Activated CD4-positive, CD25-positive, alpha-beta regulatory T cell treated with anti-CD3 and anti-CD28 coated beads, Interleukin-2, amount 50 U/mL, for 72 hours (primary cell): ENCODE measurements around the gene PLXNA3.

Source experiments
- DNase-seq: peaks from one replicate; pipeline ENCODE4 v3.0.0; 2021

PLXNA3 gene

GRCh38 chrX:154460326-154460725 lies 2.2 kb downstream of the PLXNA3 start:
- DNase-seq, result no peak

- DNase-seq, result no peak
Observed at GRCh38 chrX:154462396-154462795, 4.3 kb downstream of the PLXNA3 start.

DNA sequence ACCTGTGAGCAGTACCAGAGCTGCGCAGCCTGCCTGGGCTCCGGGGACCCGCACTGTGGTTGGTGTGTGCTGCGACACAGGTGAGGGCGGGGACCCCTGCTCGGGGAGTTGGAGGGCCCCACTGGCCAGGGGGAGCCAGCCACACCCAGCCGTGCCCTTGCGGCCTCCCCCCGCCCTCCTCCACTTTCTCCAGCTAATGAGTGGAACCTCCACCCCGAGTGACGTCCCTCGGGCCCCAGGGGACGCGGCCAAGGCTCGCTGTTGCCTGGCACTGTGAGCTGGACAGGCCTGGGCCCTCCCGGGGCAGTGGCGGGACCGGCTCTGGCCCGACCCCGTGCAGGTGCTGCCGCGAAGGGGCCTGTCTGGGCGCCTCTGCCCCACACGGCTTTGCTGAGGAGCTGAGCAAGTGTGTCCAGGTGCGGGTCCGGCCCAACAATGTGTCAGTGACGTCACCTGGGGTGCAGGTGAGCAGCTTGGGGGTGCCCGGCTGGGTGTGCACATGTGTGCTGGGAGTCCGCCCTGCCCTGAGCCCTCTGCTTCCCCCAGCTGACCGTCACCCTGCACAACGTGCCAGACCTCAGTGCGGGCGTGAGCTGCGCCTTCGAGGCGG lies 5.6 kb downstream of the PLXNA3 start:
- no peak for DNase-seq

DNA sequence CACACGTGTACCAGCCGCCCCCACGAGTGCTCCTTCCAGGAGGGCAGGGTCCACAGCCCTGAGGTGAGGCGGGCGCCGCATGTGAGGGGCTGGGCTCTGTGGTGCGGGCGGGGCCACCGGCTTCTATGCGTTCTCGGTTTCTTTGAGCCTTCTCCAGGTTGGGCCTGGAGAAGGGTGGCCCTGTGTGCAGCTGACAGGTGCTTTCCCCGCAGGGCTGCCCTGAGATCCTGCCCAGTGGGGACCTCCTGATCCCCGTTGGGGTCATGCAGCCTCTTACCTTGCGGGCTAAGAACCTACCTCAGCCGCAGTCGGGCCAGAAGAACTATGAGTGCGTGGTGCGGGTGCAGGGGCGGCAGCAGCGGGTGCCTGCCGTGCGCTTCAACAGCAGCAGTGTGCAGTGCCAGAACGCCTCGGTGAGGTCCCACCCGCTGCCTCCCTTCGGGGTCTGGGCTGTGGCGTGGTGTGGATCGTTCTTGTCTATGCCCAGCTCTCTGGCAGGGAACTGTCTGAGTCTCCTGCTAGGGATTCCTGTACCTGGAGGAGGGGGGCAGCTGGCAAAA lies 6.8 kb downstream of the PLXNA3 start:
- DNase-seq, result no peak

GRCh38 chrX:154465601-154466000 lies 7.5 kb downstream of the PLXNA3 start:
- DNase-seq, result no peak

DNA sequence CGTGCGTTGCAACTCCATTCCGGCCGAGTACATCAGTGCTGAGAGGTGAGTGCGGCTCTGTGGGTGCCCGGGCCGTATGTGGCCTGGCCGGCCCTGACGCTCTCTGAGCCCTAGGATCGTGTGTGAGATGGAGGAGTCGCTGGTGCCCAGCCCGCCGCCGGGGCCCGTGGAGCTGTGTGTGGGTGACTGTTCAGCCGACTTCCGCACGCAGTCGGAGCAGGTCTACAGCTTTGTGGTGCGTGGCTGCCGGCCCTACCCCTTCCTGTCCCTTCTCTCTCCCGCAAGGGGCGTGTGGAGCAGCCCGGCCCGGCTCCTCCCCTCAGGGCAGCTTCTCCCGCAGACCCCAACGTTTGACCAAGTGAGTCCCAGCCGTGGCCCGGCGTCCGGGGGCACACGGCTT lies 8.0 kb downstream of the PLXNA3 start:
- DNase-seq, result no peak

GRCh38 chrX:154466907-154467306 lies 8.8 kb downstream of the PLXNA3 start:
- no peak for DNase-seq

GRCh38 chrX:154467556-154467955 lies 9.5 kb downstream of the PLXNA3 start:
- no peak for DNase-seq

DNA sequence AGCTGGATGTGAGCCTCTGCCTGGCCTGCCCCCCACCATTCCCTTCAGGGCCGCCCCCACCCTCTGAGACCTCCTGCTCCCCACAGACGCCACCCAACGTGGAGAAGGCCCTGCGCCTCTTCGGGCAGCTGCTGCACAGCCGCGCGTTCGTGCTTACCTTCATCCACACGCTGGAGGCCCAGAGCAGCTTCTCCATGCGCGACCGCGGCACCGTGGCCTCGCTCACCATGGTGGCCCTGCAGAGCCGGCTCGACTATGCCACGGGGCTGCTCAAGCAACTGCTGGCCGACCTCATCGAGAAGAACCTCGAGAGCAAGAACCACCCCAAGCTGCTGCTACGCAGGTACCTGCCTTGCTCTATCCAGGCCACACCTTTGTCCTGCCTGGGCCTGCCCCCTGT lies 10.1 kb downstream of the PLXNA3 start:
- no peak for DNase-seq

GRCh38 chrX:154469114-154469513 lies 11.0 kb downstream of the PLXNA3 start:
- DNase-seq, result no peak

DNA sequence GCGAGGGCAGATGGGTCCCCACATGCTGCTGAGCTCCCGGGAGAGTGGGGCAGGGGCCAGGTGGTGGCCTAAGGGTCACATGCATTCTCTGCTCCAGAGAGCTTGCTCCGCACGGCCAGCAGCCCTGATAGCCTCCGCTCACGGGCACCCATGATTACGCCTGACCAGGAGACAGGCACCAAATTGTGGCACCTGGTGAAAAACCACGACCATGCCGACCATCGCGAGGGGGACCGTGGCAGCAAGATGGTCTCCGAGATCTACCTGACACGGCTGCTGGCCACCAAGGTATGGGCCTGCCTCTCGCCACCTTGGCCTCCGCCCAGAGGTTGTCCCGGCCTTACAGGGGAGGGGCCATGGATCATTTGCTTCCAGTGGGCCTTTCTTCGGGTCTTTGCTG lies 11.8 kb downstream of the PLXNA3 start:
- DNase-seq, result no peak

DNA sequence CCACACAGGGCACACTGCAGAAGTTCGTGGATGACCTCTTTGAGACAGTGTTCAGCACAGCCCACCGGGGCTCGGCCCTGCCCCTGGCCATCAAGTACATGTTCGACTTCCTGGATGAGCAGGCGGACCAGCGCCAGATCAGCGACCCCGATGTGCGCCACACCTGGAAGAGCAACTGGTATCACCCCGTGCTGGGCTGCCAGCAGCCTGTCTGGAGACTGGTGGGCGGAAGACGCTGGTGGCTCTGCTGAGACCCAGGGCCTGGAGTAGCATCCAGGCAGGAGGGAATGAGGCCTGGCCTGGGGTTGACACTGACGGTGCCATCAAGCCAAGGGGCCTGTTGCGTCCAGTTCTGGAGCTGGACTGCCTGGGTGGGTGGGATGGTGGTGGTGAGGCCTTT lies 12.4 kb downstream of the PLXNA3 start:
- DNase-seq, result no peak

GRCh38 chrX:154470914-154471568 lies 13.0 kb downstream of the PLXNA3 start:
- DNase-seq, result no peak

DNA sequence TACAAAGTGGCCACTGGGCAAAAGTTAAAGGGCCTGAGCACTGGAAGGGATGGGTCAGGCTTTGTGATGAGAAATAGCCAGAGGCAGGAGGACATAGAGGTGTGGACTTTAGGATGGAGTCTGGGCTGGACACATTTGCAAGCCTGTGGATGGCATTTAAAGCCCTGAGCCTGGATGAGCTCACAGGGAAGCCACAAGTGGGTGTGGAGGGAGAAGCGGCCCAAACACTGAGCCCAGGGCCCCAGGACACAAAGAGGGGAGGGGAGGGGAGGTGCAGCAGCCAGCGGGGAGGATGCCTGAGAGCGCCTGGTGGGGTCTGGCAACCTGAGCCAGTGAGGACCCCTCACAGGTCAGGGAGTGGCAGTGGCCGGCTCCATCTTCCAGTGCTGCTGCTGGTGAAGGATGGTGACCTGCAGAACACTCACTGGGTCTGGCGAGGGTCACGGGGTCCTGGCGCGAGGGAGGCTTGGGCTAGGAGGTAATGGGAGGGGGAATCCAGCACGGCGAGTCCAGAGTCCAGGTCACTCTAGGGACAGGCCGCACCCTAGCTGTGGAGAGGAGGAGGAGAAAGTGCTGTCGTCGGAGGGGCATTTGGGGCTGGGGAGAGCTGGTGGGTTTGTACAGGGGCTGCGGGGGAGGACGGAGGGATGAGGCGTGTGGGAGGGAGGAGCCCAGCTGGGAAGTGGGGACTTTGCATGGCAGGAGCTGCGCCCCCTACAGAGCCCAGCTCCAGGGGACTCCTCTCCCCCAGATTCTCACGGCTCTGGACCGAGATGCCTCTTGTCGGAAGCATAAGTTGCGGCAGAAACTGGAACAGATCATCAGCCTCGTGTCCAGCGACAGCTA lies 14.0 kb downstream of the PLXNA3 start:
- no peak for DNase-seq

GRCh38 chrX:154472685-154473632 lies 14.9 kb downstream of the PLXNA3 start:
- DNase-seq, result no peak

GRCh38 chrX:154473683-154474082 lies 15.6 kb downstream of the PLXNA3 start:
- DNase-seq, result no peak

DNA sequence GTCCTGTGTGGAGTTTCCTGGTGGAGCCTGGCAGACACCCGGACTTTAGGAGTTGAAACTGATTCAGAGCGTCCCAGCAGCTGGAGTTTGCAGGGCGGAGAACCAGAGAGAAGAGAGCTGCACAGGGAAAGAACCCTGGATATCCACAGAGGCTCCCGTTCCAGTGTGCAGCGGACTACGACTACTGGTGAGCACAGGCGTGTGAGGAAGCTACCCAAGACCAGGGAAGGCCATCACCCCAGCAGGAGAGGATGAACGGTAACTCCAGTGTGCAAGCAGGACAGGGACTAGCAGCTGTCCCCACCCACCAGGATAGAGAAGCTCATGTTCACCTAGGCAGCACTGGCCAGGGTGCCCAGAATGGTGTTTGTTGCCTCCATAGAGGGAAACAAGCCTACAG lies 18.7 kb downstream of the PLXNA3 start:
- no peak for DNase-seq

DNA sequence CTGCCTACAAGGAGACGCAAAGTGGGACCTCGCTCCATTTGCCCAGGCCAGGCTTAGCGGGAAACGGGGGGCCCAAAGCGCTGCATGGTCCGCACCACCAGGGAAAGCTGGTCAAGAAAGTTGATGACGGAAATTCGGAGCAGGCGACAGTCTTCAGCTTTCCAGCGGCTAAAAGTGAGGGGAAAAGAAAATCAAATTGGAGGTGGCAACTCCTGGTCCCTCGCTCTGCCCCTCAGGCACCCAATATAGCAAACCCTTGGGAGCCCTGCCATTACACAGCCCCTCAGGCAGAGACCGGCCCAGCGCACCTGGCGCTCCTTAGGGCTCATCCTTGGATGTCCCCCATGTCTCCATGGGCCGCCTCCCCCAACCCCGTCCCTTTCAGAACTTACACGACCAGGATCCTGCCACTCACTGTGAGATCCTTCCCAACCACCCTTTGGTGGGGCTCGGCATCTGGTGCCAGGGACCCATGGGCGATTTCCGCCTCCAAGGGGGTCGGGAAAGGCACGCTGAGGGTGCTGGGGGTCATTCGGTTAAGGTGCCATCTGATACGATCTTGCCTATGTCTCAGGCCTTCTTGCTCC lies 19.9 kb downstream of the PLXNA3 start:
- DNase-seq, result no peak

DNA sequence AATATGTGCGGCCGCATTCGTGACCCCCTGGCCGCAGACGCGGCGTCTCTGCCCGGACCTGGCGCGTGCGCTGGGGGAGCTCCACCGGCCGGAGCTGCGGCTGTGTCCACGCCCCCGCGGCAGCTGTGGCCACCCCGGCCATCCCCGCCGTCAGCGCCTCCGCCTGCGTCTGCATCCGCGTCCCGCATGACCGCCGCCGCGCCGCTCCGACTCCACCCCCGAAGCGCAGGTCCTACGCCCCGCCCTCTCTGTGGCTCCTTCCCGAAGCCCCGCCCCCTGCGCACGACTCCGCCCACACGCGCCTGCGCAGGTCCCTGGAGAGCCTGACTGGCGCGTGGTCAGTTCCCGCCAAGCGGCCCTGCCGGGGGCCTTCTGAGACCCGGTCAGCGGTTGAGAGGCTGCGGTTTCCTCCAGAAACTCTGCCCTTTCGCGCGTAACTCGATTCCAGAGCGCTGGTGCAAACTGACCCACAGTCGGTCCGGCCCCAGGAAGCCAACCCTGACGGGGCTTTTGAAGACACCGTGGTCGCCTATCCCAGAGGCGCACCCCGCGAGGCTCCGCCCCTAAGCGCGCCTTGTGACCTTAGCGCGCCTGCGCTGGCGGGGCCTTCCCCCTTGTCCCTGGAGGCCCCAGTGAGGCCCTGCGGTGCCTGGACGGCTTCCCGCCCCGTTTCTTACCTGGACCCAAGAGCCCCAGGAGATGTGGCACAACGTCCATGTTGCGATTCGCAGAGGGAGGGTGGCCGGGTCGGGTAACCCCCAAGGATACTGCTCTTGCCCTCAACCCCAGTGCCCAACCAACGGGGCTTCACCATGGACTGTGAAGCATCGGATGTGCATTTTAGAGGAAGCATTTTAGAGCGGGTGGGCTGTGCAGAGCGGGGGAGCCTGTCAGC lies 20.9 kb downstream of the PLXNA3 start, which contains the start of gene LAGE3:
LAGE3 (minus strand) TSS at position 554 of the 895 bp plus-strand sequence; CDS start at position 188, 366 bp downstream.
- peak; percentile 97 for DNase-seq

DNA sequence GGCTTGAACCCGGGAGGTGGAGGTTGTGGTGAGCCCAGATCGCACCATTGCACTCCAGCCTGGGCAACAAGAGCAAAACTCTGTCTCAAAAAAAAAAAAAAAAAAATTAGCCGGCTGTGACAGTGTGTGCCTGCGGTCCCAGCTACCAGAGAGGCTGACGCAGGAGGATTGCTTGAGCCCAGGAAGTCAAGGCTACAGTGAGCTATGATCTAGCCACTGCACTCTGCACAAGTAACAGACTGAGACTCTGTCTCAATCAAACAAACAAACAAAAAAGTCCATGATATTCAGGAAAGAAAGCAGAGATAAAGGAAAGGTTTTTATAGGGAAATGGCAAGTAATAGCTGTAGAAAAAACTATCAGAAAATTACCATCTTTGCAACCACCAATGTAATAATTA lies 23.1 kb downstream of the PLXNA3 start:
- DNase-seq, result no peak
